ENCODE data around the gene KIAA0586.

- TF ChIP-seq RAD21 (IDR thresholded peaks at IDR 0.05; ENCODE audit: low read depth) (no peak), POLR2A (IDR thresholded peaks at IDR 0.05; ENCODE audit: borderline replicate concordance, extremely low read depth, insufficient read depth, insufficient read length) (no peak), EZH2 (IDR thresholded peaks at IDR 0.05) (no peak)
These were observed 107.5 kb downstream of the KIAA0586 start for GRCh38 chr14:58535044-58535443.

Measured in HCT116 (cell line).